ENCODE results near the gene CTDSPL.

DNA sequence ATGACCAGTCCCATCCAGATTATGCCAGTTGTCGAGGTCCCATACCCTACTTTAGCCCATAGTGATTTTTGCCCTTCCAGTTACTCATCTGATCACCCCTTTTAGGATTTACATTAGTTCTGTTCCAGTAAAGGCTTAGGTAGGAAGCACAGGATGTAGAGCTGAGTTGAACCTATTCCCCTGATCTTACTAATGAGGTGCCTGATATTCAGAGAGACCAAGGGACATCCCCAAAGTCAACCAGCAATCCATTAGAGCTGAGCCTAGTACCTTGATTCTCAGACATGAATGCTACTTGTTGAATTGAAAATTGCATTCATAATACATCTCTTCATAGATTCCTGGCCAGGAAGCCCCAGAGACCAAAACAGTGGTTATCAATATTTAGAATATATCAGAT, 24.7 kb downstream of the CTDSPL start:
- TF ChIP-seq, protein P1, sequence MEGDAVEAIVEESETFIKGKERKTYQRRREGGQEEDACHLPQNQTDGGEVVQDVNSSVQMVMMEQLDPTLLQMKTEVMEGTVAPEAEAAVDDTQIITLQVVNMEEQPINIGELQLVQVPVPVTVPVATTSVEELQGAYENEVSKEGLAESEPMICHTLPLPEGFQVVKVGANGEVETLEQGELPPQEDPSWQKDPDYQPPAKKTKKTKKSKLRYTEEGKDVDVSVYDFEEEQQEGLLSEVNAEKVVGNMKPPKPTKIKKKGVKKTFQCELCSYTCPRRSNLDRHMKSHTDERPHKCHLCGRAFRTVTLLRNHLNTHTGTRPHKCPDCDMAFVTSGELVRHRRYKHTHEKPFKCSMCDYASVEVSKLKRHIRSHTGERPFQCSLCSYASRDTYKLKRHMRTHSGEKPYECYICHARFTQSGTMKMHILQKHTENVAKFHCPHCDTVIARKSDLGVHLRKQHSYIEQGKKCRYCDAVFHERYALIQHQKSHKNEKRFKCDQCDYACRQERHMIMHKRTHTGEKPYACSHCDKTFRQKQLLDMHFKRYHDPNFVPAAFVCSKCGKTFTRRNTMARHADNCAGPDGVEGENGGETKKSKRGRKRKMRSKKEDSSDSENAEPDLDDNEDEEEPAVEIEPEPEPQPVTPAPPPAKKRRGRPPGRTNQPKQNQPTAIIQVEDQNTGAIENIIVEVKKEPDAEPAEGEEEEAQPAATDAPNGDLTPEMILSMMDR (IDR thresholded peaks at IDR 0.05): no peak
- TF ChIP-seq POLR2A (IDR thresholded peaks at IDR 0.05) (no peak), POLR2AphosphoS5 (IDR thresholded peaks at IDR 0.05) (no peak)

Measured in suprapubic skin (tissue), 4 donors.